Measurements from ENCODE around the gene KRT4.

DNA sequence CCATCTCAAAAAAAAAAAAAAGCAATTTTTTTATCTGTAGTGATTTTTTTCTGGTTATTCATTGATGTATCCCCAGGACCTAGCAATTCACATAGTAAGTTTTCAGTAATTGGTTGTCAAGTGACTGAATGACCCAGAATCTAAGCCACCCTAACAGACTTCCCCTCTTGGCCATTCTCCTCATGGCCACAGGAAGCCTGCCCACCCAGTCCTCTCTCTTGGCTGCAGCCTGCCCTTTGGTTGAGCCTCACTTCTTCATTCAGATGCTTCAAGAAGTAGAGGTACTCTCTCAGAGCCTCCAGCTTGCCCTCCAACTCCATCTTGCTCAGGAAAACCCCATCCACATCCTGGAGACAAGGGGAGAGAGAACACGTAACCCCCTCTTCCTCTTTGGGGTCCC, 32.0 kb upstream of the KRT4 start:
- no peak for TF ChIP-seq POLR2A (IDR thresholded peaks at IDR 0.05; ENCODE audit: low read length)
- no peak for TF ChIP-seq GATA1 (IDR thresholded peaks at IDR 0.05; ENCODE audit: low read depth, low read length)

All from erythroblast (primary cell).